Stimulated activated CD4-positive, alpha-beta T cell treated with anti-CD3 and anti-CD28 coated beads, Interleukin-2, amount 100 ng/mL, for 48 hours (primary cell): ENCODE data around the gene PUSL1.

Source experiments
- DNase-seq, 2 donors: peaks; one replicate each; pipeline ENCODE4 v3.0.0-alpha.2; 2020

PUSL1 gene

DNA sequence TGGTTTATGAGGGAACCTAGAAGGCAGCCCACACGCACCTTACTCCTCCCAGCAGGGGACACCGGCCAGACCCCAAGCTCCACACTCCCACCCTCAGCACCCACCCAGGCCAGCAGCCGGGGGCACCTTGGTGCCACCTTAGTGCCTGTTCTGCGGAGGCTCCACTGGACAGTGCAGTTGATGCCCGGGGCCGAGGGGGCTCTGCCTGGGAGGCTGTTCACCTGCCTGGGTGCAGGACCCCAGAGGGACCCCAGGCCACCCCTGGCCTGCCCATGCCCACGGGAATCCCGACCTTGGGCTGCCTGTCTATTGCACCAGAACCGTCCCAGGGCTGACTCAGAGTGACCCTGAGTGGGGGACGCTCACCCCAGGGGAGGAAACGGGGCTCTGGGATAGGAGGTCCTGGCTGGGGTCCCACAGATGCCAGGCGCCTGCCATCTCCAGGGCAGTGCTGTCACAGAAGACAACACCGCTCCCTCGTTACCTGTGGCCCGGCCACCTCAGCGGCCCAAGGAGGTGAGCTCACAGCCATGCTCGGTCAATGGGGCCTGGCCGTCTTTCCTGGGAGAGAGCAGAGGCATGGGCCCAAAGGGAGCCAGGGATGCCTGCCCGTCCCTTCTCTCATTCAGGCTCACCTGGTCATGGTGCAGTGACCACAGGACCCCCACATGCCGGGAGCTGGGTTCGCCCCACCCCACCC is 27.5 kb upstream of the PUSL1 start:
- no peak for DNase-seq

DNA sequence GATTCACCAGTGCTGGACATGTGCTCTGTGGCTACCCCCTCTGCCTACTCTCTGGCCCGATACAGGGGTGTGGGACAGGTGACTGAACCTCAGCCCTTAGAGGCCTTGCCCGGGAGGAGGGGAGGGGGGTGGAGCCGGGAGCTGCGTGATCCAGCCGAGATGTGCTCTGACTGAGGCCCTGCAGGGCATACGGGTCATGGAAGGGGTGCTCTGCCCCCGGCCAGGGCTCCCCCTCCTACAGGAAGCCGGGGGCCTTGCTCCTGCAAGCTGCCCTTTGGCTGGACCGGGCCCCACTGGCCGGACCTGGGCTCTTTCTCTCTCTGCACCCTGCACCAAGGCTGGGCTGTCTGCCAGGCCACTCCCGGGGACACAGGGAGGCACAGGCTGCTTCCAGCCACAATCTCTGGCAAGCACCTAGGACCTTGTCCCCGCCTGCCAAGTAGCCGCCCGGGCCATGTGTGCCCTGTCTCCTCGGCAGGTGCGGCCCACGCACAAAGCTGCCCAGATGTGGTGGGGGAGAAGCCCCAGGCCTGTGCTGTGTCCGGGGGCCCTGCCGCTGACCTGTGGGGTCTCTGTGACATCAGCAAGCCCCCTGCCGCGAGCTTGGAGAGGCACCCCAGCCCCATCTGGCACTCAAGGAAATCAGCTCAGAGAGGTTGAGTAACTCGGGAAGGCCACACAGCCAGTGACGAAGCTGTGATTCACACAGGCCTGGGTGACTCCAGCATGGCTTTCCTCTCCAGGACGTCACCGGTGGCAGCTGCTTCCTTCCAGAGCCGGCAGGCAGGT is 26.7 kb upstream of the PUSL1 start:
- DNase-seq, result no peak

DNA sequence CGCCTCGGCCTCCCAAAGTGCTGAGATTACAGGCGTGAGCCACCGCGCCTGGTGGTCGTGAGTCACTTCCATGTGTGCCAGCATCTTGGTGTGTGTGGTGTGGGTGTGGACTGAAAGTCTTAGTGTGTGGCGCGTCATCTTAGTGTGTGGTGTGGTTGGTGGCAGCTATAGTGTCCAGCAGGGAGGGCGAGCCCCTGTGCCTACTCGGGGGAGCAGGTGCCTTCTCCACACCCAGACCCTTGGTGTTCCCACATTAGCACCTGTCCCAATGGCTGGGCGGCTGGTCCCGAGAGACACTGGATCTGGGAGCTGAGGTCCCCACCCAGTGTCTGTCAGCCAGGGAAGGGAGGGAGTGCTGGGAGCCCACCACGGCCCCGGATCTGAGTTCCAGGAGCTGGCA is 25.4 kb upstream of the PUSL1 start:
- DNase-seq, result no peak

DNA sequence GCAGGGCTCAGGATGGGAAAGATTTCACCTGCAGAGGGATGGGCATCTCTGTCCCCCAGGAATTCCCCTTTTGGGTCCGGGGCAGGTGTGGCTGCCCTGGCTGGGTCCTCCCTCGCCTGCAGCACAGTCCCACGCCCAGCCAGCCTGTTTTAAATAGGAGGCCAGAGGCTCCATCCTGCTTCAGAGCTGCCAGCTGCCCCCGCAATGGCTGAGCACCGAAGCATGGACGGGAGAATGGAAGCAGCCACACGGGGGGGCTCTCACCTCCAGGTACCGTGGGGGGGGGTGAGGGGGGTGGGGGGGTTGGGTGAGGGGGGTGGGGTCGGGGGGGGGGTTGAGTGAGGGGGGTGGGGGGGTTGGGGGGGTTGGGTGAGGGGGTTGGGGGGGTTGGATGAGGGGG is 24.6 kb upstream of the PUSL1 start:
- no peak for DNase-seq

DNA sequence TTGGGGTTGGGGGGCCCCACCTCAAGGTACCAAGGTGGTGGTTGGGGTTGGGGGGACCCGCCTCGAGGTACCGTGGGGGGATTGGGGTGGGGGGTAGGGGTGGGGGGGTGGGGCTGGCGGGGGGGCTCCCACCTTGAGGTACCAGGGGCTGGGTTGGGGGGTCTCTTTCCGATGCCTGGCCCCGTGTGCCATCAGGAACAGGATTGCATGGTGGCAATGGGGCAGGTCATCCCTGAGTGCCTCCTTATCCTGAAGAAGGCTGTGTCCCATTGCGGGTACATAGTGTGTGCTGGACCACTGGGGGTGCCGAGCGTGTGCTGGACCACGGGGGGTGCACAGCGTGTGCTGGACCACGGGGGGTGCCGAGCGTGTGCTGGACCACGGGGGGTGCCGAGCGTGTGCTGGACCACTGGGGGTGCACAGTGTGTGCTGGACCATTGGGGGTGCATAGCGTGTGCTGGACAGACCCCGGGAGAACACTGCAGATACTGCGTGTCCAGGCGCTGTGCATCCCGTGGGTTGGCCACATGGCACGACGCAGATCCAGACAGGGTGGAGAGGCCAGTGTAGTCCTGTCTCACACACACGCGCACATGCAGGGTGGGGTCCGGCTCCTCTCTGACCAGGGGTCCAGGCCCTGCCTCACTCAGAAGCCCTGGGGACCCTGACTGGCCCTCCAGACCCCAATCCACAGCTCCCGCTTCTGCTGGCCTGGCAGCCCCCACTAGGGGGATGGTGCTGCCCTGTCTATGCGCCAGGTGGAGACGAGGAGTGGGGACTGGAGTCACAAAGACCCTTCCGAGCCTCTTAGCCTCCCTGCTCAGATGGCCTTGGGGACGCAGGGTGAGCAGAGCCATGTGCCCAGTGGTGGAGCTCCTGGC is 23.9 kb upstream of the PUSL1 start:
- DNase-seq, result no peak

GRCh38 chr1:1285102-1285571 is 23.3 kb upstream of the PUSL1 start:
- DNase-seq, result no peak

DNA sequence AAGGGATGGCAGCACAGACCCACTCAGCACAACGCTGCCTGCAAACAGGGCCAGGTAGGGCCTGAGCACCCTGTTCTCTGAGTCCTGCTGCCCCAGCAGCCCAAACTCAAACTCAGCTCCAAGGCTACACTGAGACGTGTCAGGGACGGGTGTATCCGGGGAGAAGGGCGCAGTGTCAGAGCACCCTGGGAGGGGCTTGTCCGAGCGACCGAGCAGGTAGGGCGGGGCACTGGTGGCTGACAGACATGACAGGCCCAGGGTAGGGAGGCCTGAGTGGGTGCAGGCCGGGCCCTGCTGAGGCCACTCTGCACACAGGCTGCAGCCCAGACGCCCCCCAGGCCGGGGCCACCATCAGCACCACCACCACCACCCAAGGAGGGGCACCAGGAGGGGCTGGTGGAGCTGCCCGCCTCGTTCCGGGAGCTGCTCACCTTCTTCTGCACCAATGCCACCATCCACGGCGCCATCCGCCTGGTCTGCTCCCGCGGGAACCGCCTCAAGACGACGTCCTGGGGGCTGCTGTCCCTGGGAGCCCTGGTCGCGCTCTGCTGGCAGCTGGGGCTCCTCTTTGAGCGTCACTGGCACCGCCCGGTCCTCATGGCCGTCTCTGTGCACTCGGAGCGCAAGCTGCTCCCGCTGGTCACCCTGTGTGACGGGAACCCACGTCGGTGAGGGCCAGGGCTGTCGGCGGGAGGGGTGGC is 22.6 kb upstream of the PUSL1 start:
- DNase-seq, result no peak

GRCh38 chr1:1286313-1287261 is 21.8 kb upstream of the PUSL1 start:
- no peak for DNase-seq

- no peak for DNase-seq
Measured at GRCh38 chr1:1287288-1288110, 20.9 kb upstream of the PUSL1 start.

- peak in 1 of 2 donors; percentile 60 for DNase-seq
Measured at GRCh38 chr1:1290238-1290731, 18.1 kb upstream of the PUSL1 start.

- DNase-seq, result no peak
Measured at GRCh38 chr1:1291023-1291528, 17.3 kb upstream of the PUSL1 start.

GRCh38 chr1:1291548-1292441 is 16.6 kb upstream of the PUSL1 start:
- no peak for DNase-seq

- no peak for DNase-seq
Measured at GRCh38 chr1:1292442-1292779, 16.0 kb upstream of the PUSL1 start.

- DNase-seq, result no peak
Measured at GRCh38 chr1:1292851-1293250, 15.5 kb upstream of the PUSL1 start.

GRCh38 chr1:1293263-1294249 is 14.8 kb upstream of the PUSL1 start:
- no peak for DNase-seq

DNA sequence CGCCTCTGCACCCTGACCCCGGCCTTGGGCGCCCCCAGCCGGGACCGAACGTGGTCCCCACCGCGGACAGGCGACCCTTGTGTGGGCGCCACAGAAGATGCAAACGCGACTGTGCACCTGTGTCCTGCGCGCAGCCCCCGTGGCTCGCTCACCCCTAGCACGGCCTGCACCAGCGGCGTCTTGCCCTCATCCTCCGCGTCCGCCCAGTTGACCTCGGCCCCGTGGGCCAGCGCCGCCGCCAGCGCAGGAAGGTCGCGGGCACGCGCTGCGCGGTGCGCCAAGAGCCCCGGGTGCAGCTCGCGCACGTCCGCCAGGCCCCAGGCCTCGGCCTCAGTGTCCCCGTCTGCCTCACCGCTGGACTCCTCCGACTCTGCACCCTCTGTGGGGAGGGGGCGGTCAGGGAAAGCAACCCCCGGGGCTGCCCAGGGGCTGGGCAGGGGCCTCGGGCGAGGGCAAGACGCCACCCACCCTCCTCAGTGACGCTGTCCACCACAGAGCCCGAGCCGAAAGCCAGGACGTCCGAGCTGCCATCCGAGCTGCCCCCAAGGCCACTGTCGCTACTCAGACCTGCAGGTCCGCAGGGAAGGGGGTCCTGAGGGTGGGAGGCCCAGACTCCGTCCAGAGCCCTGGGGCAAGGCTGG is 14.0 kb upstream of the PUSL1 start:
- DNase-seq, result no peak

- no peak for DNase-seq
Measured at GRCh38 chr1:1295154-1295923, 13.1 kb upstream of the PUSL1 start.
